A673 (cell line): ENCODE results near the gene BOLA1. TPM values are rescaled to one million over a fixed set of nuclear protein-coding genes. Genes with fewer than 3 reads are reported as not detected.

Source experiments
- BruUV-seq: library from RNA; stranded (reverse); fragments of 400-500 nt; replicated peaks from 2 replicates; lab custom pipeline; 2021; lab: Mats Ljungman, UMichigan
- CTCF ChIA-PET: fragments of 300-600 bp; sonication (Branson Sonifier 250); formaldehyde crosslinking; loops from one replicate; lab custom pipeline; 2022; ENCODE audit warnings: antibody characterized with exemption; lab: Charles Lee
- POLR2A ChIA-PET: fragments of 300-600 bp; sonication (Branson Sonifier 250); formaldehyde crosslinking; loops from one replicate; lab custom pipeline; 2022; ENCODE audit warnings: antibody characterized with exemption; ENCODE audit not compliant: low non-redundant PET; lab: Charles Lee
- DNase-seq: peaks from one replicate; pipeline ENCODE4 v3.0.0-alpha.2; 2015; ENCODE audit warnings: low spot score
- H3K27ac ChIP-seq: fragments of 200-600 bp; sonication (generic); 2 replicates; pipeline ENCODE4 v1.5.1; 2016; ENCODE audit warnings: mixed run types, low read depth, mild to moderate bottlenecking, mixed read lengths, antibody characterized with exemption, low read length; ENCODE audit not compliant: poor library complexity, severe bottlenecking
- H3K27me3 ChIP-seq: fragments of 200-600 bp; sonication (generic); replicated peaks from 2 replicates; pipeline ENCODE4 v1.6.1; 2017; ENCODE audit warnings: mixed run types, low read depth, mild to moderate bottlenecking, mixed read lengths, antibody characterized with exemption, low read length; ENCODE audit not compliant: insufficient read depth, poor library complexity
- H3K36me3 ChIP-seq: fragments of 200-600 bp; sonication (generic); 2 replicates; pipeline ENCODE4 v1.6.1; 2016; ENCODE audit warnings: mixed run types, mild to moderate bottlenecking, mixed read lengths, antibody characterized with exemption, low read length; ENCODE audit not compliant: insufficient read depth, poor library complexity, severe bottlenecking
- H3K4me1 ChIP-seq: fragments of 200-600 bp; sonication (generic); 2 replicates; pipeline ENCODE4 v1.6.1; 2017; ENCODE audit warnings: mixed run types, mild to moderate bottlenecking, mixed read lengths, antibody characterized with exemption, low read length; ENCODE audit not compliant: insufficient read depth, poor library complexity, severe bottlenecking
- H3K4me3 ChIP-seq: fragments of 200-600 bp; sonication (generic); 2 replicates; pipeline ENCODE4 v1.5.1; 2016; ENCODE audit warnings: low read depth, mixed run types, mild to moderate bottlenecking, mixed read lengths, low read length; ENCODE audit not compliant: poor library complexity, severe bottlenecking
- H3K9me3 ChIP-seq: fragments of 200-600 bp; sonication (generic); 2 replicates; pipeline ENCODE4 v1.6.1; 2016; ENCODE audit warnings: mixed run types, low read depth, mild to moderate bottlenecking, mixed read lengths, antibody characterized with exemption, low read length; ENCODE audit not compliant: poor library complexity, severe bottlenecking
- EZH2 ChIP-seq: fragments of 200-600 bp; sonication (generic); IDR thresholded peaks from 2 replicates; pipeline ENCODE4 v1.6.1; 2017; ENCODE audit warnings: borderline replicate concordance, low read depth, mild to moderate bottlenecking, mixed read lengths, antibody characterized with exemption, low read length; ENCODE audit not compliant: poor library complexity, severe bottlenecking
- intact Hi-C: fragments of 100-400 bp; cut with micrococcal nuclease; formaldehyde crosslinking; loops from one replicate; pipeline ENCODE4 v1.10.0; 2022; ENCODE audit not compliant: unreplicated experiment
- total RNA-seq: library from RNA; stranded (reverse); gene quantifications from 2 replicates; pipeline ENCODE4 v1.2.3, GENCODE V29; 2021
- TF ChIP-seq, protein P1 (sequence below): fragments of 300-800, 200-600 bp; sonication (generic); conservative IDR thresholded peaks from 2 replicates; pipeline ENCODE4 v1.5.1; 2017; ENCODE audit warnings: low read depth, mild to moderate bottlenecking, antibody characterized with exemption, low read length, moderate library complexity, mixed read lengths

BOLA1 gene
- total RNA-seq, 1 experiment from 2014 or later, result 15.7 TPM

- no peaks in the 10 kb centered on the region for H3K27me3 ChIP-seq
- BruUV-seq, result no TSS peak
- H3K4me3 ChIP-seq, result no peak overlapping the region
- no peaks in the 10 kb centered on the region for H3K9me3 ChIP-seq
- intact Hi-C loops, result no loop called here
- H3K36me3 ChIP-seq, result peaks cover 6% of the 10 kb centered on the region
- ChIA-PET CTCF (no interaction called here), POLR2A (no interaction called here)
- no peak overlapping the region for H3K27ac ChIP-seq
- no peak for DNase-seq
- peaks cover 12% of the 10 kb centered on the region for H3K4me1 ChIP-seq
- TF ChIP-seq, protein P1, sequence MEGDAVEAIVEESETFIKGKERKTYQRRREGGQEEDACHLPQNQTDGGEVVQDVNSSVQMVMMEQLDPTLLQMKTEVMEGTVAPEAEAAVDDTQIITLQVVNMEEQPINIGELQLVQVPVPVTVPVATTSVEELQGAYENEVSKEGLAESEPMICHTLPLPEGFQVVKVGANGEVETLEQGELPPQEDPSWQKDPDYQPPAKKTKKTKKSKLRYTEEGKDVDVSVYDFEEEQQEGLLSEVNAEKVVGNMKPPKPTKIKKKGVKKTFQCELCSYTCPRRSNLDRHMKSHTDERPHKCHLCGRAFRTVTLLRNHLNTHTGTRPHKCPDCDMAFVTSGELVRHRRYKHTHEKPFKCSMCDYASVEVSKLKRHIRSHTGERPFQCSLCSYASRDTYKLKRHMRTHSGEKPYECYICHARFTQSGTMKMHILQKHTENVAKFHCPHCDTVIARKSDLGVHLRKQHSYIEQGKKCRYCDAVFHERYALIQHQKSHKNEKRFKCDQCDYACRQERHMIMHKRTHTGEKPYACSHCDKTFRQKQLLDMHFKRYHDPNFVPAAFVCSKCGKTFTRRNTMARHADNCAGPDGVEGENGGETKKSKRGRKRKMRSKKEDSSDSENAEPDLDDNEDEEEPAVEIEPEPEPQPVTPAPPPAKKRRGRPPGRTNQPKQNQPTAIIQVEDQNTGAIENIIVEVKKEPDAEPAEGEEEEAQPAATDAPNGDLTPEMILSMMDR, result no peak
- TF ChIP-seq EZH2, result no peak
Measured at GRCh38 chr1:149931212-149931790, 31.9 kb downstream of the BOLA1 start.

- Histone ChIP-seq H3K9me3 (no peaks in the 10 kb centered on the region), H3K36me3 (no peaks in the 10 kb centered on the region), H3K27me3 (no peaks in the 10 kb centered on the region), H3K4me1 (peaks cover 10% of the 10 kb centered on the region), H3K27ac (no peak overlapping the region), H3K4me3 (no peak overlapping the region)
- POLR2A ChIA-PET, result no interaction called here
- TF ChIP-seq, protein P1, result no peak
- no peak for TF ChIP-seq EZH2
- intact Hi-C loops, result no loop called here
- BruUV-seq, result no TSS peak
- DNase-seq, result no peak
- CTCF ChIA-PET, result no interaction called here
Measured at GRCh38 chr1:149932474-149932873, 33.1 kb downstream of the BOLA1 start.

DNA sequence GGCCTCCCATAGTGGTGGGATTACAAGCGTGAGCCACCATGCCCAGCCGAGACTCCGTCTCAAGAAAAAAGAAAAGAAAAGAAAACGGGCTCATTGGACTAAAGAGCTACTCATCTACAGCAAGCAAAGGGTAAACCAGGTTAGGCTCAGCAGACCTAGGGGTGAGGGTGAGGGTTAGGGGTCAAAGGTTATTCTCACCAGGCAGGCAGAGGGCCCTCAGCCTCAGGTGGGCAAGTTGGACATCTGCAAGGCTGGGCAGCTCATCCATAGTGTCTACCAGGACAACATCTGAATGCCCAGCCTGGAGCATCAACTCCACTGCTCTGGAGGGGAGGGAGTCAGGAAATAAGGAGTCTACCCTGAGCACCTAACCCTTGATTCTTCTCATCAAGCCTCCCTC is 33.8 kb downstream of the BOLA1 start:
- Histone ChIP-seq H3K9me3 (no peaks in the 10 kb centered on the region), H3K4me1 (peaks cover 17% of the 10 kb centered on the region), H3K27me3 (no peaks in the 10 kb centered on the region), H3K36me3 (no peaks in the 10 kb centered on the region), H3K4me3 (no peak overlapping the region), H3K27ac (no peak overlapping the region)
- no peak for DNase-seq
- intact Hi-C loops, result no loop called here
- CTCF ChIA-PET, result no interaction called here
- no peak for TF ChIP-seq EZH2
- TF ChIP-seq, protein P1, result no peak
- POLR2A ChIA-PET, result no interaction called here
- no TSS peak for BruUV-seq
